SK-N-SH treated with all-trans-retinoic acid at 6 μM for 48 hours (cell line): ENCODE results near the gene SLC12A7.

Experiments
- ISL1 ChIP-seq: fragments of 250-450 bp; sonication (Bioruptor Pico); IDR thresholded peaks from 2 replicates; pipeline ENCODE4 v2.1.2; 2022; ENCODE audit warnings: mild to moderate bottlenecking, moderate library complexity
- ZFP3 ChIP-seq: fragments of 250-450 bp; sonication (Bioruptor Pico); IDR thresholded peaks from 2 replicates; pipeline ENCODE4 v1.5.0; 2020; ENCODE audit warnings: mild to moderate bottlenecking, moderate library complexity
- ZNF70 ChIP-seq: fragments of 450-650 bp; formaldehyde crosslinking; IDR thresholded peaks from 2 replicates; pipeline ENCODE4 v1.5.0; 2020; ENCODE audit warnings: mild to moderate bottlenecking, moderate library complexity
- TF ChIP-seq, protein P1 (sequence below): fragments of 250-450 bp; sonication (Bioruptor Pico); IDR thresholded peaks from 2 replicates; pipeline ENCODE4 v1.8.0; 2020; ENCODE audit warnings: mild to moderate bottlenecking, moderate library complexity, borderline replicate concordance
- TF ChIP-seq, protein P2 (sequence below): fragments of 250-450 bp; sonication (Bioruptor Pico); IDR thresholded peaks from 2 replicates; pipeline ENCODE4 v1.5.1; 2021; ENCODE audit warnings: mild to moderate bottlenecking, moderate library complexity

DNA sequence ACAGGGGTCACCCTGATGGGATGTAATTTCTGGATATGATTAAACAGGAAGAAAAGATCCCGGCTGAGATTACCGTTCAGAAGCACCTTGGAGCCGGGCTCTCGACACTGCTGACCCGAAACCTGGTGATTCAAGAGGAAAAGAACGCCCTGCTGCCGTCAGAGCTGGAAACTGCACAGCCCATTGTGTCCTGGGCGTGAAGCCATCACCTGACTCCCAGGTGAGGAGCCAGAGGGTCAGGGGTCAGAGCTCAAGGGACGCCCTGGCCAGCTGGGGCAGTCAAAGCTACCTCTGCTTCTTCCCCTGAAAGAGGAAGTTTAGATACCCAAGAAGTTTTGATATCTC, 17.8 kb upstream of the SLC12A7 start:
- TF ChIP-seq ZNF70 (CRISPR knock-in tag) (no peak), ZFP3 (CRISPR knock-in tag) (no peak), ISL1 (CRISPR knock-in tag) (no peak)
- TF ChIP-seq, protein P1, sequence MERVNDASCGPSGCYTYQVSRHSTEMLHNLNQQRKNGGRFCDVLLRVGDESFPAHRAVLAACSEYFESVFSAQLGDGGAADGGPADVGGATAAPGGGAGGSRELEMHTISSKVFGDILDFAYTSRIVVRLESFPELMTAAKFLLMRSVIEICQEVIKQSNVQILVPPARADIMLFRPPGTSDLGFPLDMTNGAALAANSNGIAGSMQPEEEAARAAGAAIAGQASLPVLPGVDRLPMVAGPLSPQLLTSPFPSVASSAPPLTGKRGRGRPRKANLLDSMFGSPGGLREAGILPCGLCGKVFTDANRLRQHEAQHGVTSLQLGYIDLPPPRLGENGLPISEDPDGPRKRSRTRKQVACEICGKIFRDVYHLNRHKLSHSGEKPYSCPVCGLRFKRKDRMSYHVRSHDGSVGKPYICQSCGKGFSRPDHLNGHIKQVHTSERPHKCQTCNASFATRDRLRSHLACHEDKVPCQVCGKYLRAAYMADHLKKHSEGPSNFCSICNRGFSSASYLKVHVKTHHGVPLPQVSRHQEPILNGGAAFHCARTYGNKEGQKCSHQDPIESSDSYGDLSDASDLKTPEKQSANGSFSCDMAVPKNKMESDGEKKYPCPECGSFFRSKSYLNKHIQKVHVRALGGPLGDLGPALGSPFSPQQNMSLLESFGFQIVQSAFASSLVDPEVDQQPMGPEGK, result no peak
- TF ChIP-seq, protein P2, sequence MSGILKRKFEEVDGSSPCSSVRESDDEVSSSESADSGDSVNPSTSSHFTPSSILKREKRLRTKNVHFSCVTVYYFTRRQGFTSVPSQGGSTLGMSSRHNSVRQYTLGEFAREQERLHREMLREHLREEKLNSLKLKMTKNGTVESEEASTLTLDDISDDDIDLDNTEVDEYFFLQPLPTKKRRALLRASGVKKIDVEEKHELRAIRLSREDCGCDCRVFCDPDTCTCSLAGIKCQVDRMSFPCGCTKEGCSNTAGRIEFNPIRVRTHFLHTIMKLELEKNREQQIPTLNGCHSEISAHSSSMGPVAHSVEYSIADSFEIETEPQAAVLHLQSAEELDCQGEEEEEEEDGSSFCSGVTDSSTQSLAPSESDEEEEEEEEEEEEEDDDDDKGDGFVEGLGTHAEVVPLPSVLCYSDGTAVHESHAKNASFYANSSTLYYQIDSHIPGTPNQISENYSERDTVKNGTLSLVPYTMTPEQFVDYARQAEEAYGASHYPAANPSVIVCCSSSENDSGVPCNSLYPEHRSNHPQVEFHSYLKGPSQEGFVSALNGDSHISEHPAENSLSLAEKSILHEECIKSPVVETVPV, result no peak
